Heart left ventricle (tissue), 13 donors: ENCODE results near the gene ACACA.

ENCODE experiments used
- POLR2A ChIP-seq, 2 donors: fragments of 450-650 bp; IDR thresholded peaks; one replicate each; pipeline ENCODE4 v1.6.1; 2017; ENCODE audit warnings: antibody characterized with exemption in 2 of 2, mild to moderate bottlenecking in 2 of 2, moderate library complexity in 2 of 2
- TF ChIP-seq, protein P1 (sequence below), 12 donors: fragments of 200-600 bp; sonication (generic) in 4 of 12; IDR thresholded peaks; one replicate each; pipeline versions ENCODE4 v1.5.0 to v1.8.0; 2018 to 2022; ENCODE audit warnings: antibody characterized with exemption in 12 of 12, mild to moderate bottlenecking in 5 of 12
- donor health status: ischemic (EF 13 %, LVEDD 7.1; RV severe dilation, severe dysfunction).
- donor health status: DM: no; HTN: yes; CAD: no.
- donor health status: DM: no; HTN: no; CAD: no.
- donor health status: ischemic (EF 25% LVEDD 6.9; RV normal size, moderate dysfunction).
- donor health status: ischemic (EF 25% LVEDD 5.7; RV mildly dilated, moderate dysfunction).
- donor health status: ischemic (EF 35%, LVEDD 5.7; RV mildly dilated, moderate dysfunction).
- donor health status: nonischemic (EF 11% LVEDD 7.7; RV severe dilation, severe dysfunction).
- donor health status: DM: yes; HTN: yes; CAD: no.
- donor health status: PGD.
- donor health status: ischemic (EF 29% LVEDD 5.4; RV normal size, mild dysfunction).
- donor health status: nonischemic (EF 23%, LVEDD 6.1; RV moderate dilation, normal function).

DNA sequence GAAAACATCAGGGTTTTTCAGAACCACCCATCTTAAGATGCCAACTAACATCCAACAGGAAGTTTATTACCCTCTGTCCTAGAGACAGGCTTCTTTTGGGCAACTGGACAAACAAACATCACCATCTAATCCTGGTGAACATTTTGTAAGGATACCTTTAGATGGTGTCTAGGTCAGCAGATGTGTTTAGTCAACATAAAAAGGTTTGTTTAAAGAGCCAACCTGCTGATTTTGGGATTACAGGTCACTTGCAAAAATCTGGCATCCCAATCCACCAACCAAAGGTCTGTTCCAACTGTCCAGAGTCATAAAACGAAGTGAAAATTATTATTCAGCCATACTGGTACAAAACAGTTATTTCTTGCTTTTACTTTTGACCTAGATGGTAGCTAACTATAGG is 176.0 kb downstream of the ACACA start:
- TF ChIP-seq, protein P1, sequence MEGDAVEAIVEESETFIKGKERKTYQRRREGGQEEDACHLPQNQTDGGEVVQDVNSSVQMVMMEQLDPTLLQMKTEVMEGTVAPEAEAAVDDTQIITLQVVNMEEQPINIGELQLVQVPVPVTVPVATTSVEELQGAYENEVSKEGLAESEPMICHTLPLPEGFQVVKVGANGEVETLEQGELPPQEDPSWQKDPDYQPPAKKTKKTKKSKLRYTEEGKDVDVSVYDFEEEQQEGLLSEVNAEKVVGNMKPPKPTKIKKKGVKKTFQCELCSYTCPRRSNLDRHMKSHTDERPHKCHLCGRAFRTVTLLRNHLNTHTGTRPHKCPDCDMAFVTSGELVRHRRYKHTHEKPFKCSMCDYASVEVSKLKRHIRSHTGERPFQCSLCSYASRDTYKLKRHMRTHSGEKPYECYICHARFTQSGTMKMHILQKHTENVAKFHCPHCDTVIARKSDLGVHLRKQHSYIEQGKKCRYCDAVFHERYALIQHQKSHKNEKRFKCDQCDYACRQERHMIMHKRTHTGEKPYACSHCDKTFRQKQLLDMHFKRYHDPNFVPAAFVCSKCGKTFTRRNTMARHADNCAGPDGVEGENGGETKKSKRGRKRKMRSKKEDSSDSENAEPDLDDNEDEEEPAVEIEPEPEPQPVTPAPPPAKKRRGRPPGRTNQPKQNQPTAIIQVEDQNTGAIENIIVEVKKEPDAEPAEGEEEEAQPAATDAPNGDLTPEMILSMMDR (IDR thresholded peaks at IDR 0.05): no peak
- no peak for TF ChIP-seq POLR2A (IDR thresholded peaks at IDR 0.05)
